NCI-H69 (cell line): ENCODE measurements around the gene UTRN.
A peak's percentile ranks its signal among the peaks of the same experiment; 100 is the strongest.

ENCODE experiments used
- DNase-seq: peaks from one replicate; lab custom pipeline; 2025; lab: John Stamatoyannopoulos, UW

Gene UTRN

GRCh38 chr6:144314003-144314485 is 28.9 kb downstream of the UTRN start:
- DNase-seq, result no peak

GRCh38 chr6:144314562-144314961 is 29.4 kb downstream of the UTRN start:
- no peak for DNase-seq

- no peak for DNase-seq
Observed at GRCh38 chr6:144315226-144315980, 30.3 kb downstream of the UTRN start.

GRCh38 chr6:144315981-144316861 is 31.1 kb downstream of the UTRN start:
- DNase-seq, result no peak

GRCh38 chr6:144316862-144317195 is 31.7 kb downstream of the UTRN start:
- no peak for DNase-seq

GRCh38 chr6:144317736-144318135 is 32.6 kb downstream of the UTRN start:
- DNase-seq, result no peak

GRCh38 chr6:144319211-144319610 is 34.1 kb downstream of the UTRN start:
- no peak for DNase-seq

GRCh38 chr6:144320741-144321140 is 35.6 kb downstream of the UTRN start:
- DNase-seq, result no peak

- no peak for DNase-seq
Observed at GRCh38 chr6:144321839-144322591, 36.9 kb downstream of the UTRN start.

- no peak for DNase-seq
Observed at GRCh38 chr6:144325232-144325631, 40.1 kb downstream of the UTRN start.

- DNase-seq, result no peak
Observed at GRCh38 chr6:144326393-144326792, 41.3 kb downstream of the UTRN start.

GRCh38 chr6:144327081-144327480 is 41.9 kb downstream of the UTRN start:
- DNase-seq, result no peak

GRCh38 chr6:144330017-144330987 is 45.2 kb downstream of the UTRN start:
- DNase-seq, result no peak

- DNase-seq, result peak; percentile 77
Observed at GRCh38 chr6:144331491-144331969, 46.4 kb downstream of the UTRN start.

GRCh38 chr6:144332177-144332576 is 47.0 kb downstream of the UTRN start:
- no peak for DNase-seq

GRCh38 chr6:144334150-144334708 is 49.1 kb downstream of the UTRN start:
- no peak for DNase-seq
